Activated CD4-positive, alpha-beta memory T cell treated with anti-CD3 and anti-CD28 coated beads for 36 hours (primary cell): Measurements from ENCODE around the gene SERINC5. TPM values are rescaled to one million over a fixed set of nuclear protein-coding genes. Genes with fewer than 3 reads are reported as not detected.

Source experiments
- CTCF ChIA-PET: fragments of 350-600 bp; sonication (Branson Sonifier 250); formaldehyde crosslinking; loops from one replicate; lab custom pipeline; 2021; ENCODE audit warnings: antibody characterized with exemption, inconsistent platforms; lab: Charles Lee
- POLR2A ChIA-PET: fragments of 350-600 bp; sonication (Branson Sonifier 250); formaldehyde crosslinking; loops from one replicate; lab custom pipeline; 2021; ENCODE audit warnings: antibody characterized with exemption; lab: Charles Lee
- DNase-seq: peaks from one replicate; pipeline ENCODE4 v3.0.0-alpha.2; 2020
- H3K27ac Mint-ChIP-seq: one replicate; pipeline ENCODE4 v1.8.0; 2021; ENCODE audit warnings: mixed read lengths
- H3K27me3 Mint-ChIP-seq: one replicate; pipeline ENCODE4 v1.8.0; 2021; ENCODE audit warnings: mixed read lengths
- H3K36me3 Mint-ChIP-seq: one replicate; pipeline ENCODE4 v1.8.0; 2021; ENCODE audit warnings: mixed read lengths
- H3K4me1 Mint-ChIP-seq: one replicate; pipeline ENCODE4 v1.8.0; 2021; ENCODE audit warnings: low read depth, mixed read lengths
- H3K4me3 Mint-ChIP-seq: one replicate; pipeline ENCODE4 v1.8.0; 2021; ENCODE audit warnings: mild to moderate bottlenecking, mixed read lengths
- H3K9me3 Mint-ChIP-seq: one replicate; pipeline ENCODE4 v1.8.0; 2021; ENCODE audit warnings: mixed read lengths
- intact Hi-C: fragments of 100-400 bp; cut with micrococcal nuclease; formaldehyde crosslinking; loops from one replicate; pipeline ENCODE4 v1.15.1; 2023
- total RNA-seq, 2 experiments: library from RNA; stranded (reverse); gene quantifications; one replicate each; pipeline ENCODE4 v1.2.3, GENCODE V29; 2021

The SERINC5 gene
- total RNA-seq, 2 experiments from 2014 or later = 42.8 to 48.0 TPM

DNA sequence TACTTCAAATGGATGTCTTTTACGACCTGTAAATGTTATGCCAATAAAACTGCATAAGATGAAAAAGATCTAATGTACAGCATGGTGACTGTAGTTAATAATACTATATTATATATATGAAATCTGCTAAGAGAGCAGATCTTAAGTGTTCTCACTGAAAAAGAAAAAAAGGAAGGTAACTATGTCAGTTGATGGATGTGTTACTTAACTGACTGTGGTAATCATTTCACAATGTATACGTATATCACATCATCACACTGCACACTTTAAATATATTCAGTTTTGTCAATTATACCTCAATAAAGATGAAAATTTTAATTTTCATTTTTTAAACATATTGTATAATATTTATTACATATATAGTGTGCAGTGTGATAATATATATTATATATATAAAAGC, 188.8 kb downstream of the SERINC5 start:
- H3K4me1 Mint-ChIP-seq = no peaks in the 10 kb centered on the region
- DNase-seq = no peak
- no peak overlapping the region for H3K4me3 Mint-ChIP-seq
- no peaks in the 10 kb centered on the region for H3K36me3 Mint-ChIP-seq
- intact Hi-C loops = no loop called here
- no peaks in the 10 kb centered on the region for H3K9me3 Mint-ChIP-seq
- POLR2A ChIA-PET = no interaction called here
- no peak overlapping the region for H3K27ac Mint-ChIP-seq
- CTCF ChIA-PET = interaction anchor here (1.7 kb wide), 1 partner anchor 16 kb away, joined by 4 read pairs; no protein-coding TSS in a partner anchor
- no peaks in the 10 kb centered on the region for H3K27me3 Mint-ChIP-seq

DNA sequence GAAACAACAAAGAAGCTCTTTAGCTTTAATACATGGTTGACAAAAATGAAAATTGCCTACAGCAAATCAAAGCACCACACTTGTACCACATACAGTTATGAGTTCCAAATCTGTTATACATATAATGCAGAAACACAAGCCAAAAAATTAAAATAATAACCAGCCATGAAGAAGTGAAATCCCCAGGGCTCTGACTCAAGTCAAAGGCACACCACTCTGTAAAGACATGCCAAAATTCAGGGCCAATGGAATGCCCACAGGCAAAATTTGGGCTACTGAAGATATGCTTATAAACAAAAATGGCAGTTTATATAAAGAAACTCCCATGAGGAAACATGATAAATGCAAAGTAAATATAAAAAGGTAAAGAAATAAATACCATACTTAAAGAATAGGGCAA, 191.7 kb downstream of the SERINC5 start:
- intact Hi-C loops = no loop called here
- DNase-seq = no peak
- Mint-ChIP-seq H3K9me3 (no peaks in the 10 kb centered on the region), H3K27me3 (no peaks in the 10 kb centered on the region), H3K27ac (no peak overlapping the region), H3K36me3 (no peaks in the 10 kb centered on the region), H3K4me3 (no peak overlapping the region), H3K4me1 (no peaks in the 10 kb centered on the region)
- CTCF ChIA-PET = interaction anchor here (0.7 kb wide), 1 partner anchor 101 kb away, joined by 5 read pairs; no protein-coding TSS in a partner anchor
- POLR2A ChIA-PET = no interaction called here

Other genes starting within 250 kb of the SERINC5 start
- 1 to 10 TPM; 1.8 to 2.2 TPM for gene THBS4, start 220.7 kb downstream of the SERINC5 start, total RNA-seq
- not detected for gene SPZ1, start 64.0 kb upstream of the SERINC5 start, total RNA-seq
- gene ZFYVE16, start 152.0 kb upstream of the SERINC5 start, total RNA-seq = 10 to 100 TPM; 12.1 to 15.7 TPM
- under 1 TPM; 0.24 to 0.27 TPM for gene FAM151B, start 232.1 kb upstream of the SERINC5 start, total RNA-seq